Measurements from ENCODE around the gene PNPLA6. TPM values are rescaled to one million over a fixed set of nuclear protein-coding genes. Genes with fewer than 3 reads are reported as not detected.

PNPLA6 gene
- total and polyA plus RNA-seq, 2 of the 8 experiments (the other 6 are each of a cell fraction or from before 2014, with no cell fraction given), result 55.1 to 121 TPM

GRCh38 chr19:7535047-7535997 lies at the start of gene PNPLA6 (continued):
- TF ChIP-seq TCF12 (IDR thresholded peaks at IDR 0.05; ENCODE audit: low read depth, low read length) (no peak), HDAC2 (IDR thresholded peaks at IDR 0.05; ENCODE audit: borderline replicate concordance in 1 of 2, low read depth in 2 of 2, low read length in 2 of 2) (peak in 1 of 2 experiments; percentile 91; a peak in 1 of 4 replicates), TAF7 (optimal IDR thresholded peaks at IDR 0.05; ENCODE audit: borderline replicate concordance, low read depth, low read length) (peak; percentile 38), RAD21 (IDR thresholded peaks at IDR 0.05 in 1 of 2, conservative IDR thresholded peaks at IDR 0.05 in 1 of 2; ENCODE audit: low read depth in 2 of 2, low read length in 2 of 2) (no peak), SP4 (IDR thresholded peaks at IDR 0.05; ENCODE audit: low read length) (no peak), GABPA (IDR thresholded peaks at IDR 0.05; ENCODE audit: borderline replicate concordance, insufficient read depth, low read length) (no peak)

Data from H1 (cell line).